ENCODE data around the gene MAD2L2.

Gene MAD2L2

DNA sequence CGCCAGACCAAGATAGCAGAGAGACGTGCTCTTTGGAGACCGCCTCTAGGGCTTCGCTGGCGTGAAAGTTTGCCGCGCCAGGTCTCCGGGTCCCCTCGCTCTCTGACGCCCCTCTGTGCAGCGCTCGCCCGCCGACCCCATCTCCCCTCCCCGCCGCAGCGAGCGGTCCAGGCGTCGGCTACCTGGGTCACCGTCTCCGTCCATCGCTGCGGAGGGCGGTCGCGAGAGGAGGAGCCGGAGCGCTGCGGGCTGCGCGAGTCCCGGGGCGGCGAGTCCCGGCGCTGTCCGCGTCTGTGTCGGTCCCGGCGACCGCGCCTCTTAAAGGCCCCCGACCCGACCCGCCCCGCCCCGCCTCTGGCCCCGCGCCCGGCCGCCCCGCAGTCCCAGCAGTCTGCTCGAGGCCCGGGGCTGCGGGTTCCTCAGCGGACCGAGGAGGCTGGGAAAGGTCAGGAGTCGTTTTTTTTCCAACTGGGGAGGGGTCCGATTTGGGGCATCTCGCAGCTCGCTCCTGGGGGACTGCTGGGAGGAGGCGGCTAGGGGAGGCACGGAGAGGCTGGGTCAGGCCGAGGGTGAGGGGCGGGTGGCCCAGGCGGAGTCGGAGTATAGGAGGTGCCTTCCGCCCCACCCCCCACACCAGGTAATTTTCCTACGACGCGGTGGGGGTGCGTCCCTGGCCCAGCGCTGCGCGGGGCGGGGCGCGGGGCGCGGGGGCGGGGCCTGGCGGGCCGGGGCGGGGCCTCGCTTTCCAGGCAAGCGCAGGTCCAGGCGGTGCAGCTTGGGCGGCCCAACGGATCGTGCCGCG, 26.6 kb downstream of the MAD2L2 start, which contains the start of the genes FBXO2 and FBXO44:
Gene FBXO2 (minus strand): TSS at position 293 of the 802 bp plus-strand sequence. CDS start 89 bp downstream, at position 204.
Gene FBXO44 (plus strand): TSS at position 741 of the 802 bp plus-strand sequence. CDS start 959 bp downstream, outside the sequence.
- in situ Hi-C loops (cut with MboI; ENCODE audit: low sequenced_read_pairs): no loop called here

DNA sequence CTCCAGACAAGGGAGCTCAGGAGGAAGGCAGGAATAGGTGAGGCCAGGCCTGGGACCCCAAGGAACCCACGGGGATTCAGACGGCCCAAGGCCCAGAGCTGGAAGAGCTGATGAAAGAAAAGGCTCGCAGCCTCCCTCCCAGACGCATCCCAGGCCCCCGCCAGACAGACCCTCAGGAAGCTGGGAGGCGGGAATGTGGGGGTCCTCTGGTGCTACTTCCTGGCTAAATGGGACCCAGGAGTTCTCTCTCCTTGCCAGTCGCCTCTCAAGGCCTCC, 27.1 kb downstream of the MAD2L2 start:
- in situ Hi-C loops (cut with MboI; ENCODE audit: low sequenced_read_pairs): no loop called here

DNA sequence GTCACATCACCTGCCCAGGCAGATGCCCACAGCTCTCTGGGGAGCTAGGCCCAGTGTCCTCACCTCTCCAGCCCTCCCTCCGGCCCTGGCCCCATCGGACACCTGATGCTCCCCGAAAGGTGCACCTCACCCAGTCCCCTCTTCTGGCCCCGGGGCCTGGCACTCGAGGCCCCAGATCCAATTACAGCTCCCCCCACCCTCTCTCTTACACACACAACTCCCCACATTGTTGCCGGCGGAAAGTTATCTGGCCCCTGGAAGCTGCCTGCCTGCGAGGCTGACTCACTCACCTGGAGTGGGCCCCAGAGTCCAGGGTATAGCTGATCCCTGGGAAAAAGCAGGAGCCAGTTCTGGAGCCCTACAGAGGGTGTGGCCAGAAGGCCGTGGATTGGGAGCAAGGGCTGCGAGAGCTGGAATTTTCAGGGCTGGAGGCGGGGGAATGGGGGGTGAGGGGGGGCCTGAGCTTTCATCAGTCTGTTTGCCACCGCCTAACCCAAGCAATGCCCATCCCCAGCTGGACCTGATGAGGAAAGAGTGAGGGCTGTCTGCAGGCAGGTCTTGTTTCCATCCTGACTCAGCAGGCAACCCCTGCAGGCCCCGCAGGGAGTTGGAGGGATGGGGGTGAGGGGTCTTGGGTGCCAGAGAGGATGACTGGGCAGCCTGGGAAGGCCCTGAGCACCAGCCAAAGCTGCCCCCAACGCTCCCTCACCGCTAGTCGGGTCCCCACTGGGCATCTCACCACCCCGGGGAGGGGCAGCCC, 27.7 kb downstream of the MAD2L2 start:
- in situ Hi-C loops (cut with MboI; ENCODE audit: low sequenced_read_pairs): no loop called here

DNA sequence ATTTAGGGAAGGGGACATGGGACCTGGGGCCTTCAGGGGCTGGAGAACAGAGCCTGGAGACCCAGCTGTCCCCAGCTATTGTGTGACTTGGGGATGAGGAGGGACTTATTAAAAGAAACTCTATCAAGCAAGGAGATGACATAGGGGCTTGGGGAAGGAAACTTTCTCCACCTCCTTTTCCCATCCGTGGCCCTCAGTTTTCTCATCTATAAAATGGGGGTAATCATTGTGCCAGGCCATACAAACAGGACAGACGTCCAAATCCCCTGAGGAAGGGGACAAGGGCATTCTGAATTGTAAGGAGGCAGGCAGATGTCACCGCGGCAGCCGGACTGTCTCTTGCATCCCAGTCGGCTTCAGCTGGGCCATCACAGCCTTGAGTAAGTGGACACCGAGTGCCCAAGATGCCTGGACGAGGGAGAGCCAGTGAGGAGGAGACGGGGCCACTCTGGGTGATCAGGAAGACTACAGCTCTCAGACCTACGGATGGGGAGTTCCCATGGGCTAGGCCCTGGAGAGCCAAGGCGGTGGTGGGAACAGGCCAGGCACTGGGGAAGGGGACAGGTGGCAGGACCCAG, 28.7 kb downstream of the MAD2L2 start:
- in situ Hi-C loops (cut with MboI; ENCODE audit: low sequenced_read_pairs): no loop called here

DNA sequence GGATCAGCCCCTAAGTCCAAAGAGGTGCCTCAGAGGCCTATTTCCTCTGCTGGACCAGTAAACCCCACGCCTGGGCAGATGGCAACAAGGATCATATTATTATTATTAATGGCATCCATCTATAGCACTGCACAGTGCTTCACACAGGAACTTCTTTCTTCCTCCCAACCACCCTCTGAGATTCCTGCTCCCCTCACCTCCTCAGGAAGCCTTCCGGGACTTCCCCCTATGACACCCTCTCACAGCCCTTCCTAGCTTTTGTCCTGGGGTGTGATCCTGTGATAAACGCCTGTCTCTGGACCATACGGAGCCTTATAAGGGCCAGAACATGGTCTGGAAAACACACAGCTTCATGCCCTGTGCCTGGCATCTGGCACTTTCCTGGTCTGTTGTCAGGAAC, 29.9 kb downstream of the MAD2L2 start:
- in situ Hi-C loops (cut with MboI; ENCODE audit: low sequenced_read_pairs): no loop called here

DNA sequence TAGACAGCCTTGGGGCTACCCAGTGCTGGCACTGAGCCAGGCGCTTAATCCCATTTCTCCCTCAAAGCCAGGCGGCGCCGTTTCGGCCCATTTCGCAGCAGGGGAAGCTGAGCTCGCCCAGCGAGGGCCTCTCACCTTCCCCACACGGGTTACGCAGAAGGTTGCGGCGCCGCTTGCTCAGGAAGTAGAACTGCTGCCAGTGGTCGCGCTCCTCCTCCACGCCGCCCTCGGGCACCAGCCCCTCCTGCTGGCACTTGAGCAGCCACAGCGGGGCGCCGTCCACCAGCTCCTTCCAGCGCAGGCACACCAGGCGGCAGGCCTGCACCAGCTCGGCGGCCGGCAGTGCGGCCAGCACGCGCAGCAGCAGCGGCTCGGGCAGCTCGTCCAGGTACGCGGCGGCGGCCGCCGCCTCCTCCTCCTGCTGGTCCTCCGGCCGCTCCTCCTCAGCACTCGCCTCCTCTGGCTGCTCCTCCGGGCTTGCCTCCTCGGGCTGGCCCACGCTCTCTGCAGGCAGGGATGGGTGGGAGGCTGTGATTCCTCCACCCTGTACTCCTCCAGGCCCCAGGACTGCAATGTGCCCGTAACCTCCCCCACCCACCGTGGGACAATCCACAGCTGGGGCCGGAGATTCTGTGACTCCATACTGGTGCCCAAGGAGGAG, 30.5 kb downstream of the MAD2L2 start:
- in situ Hi-C loops (cut with MboI; ENCODE audit: low sequenced_read_pairs): no loop called here

DNA sequence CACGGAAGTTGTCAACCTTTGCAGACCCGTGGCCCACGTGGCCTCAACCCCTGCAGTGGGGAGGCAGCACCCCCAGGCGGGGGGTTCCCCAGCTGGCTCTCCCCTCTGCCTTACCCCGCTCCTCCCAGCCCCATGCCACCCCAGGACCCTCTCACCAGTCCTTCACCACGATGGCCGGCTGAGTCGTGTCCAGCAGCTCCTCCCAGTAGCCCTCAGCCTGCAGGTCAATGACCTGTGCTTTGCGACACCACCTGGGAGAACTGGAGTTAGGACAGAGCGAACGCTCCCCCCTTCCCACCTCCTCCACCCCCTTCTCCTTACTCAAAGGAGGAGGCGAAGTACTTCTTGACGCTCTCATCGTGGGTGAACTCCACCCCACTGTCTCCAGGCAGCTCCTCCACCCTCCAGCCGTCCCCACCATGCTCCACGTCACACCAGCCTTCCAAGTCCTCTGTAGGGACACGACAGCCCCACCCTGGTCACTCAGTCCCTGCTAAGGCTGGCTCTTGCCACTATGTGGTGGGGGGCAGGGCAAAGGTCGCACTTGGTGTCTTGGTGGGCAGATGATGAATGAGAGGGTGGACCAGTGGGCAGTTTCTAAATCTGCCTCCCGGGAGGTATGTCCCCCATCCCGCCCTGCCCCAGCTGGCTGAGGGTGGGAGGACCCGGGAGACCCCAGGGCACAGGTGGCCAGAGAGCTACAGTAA, 31.2 kb downstream of the MAD2L2 start:
- in situ Hi-C loops (cut with MboI; ENCODE audit: low sequenced_read_pairs): loop anchor here (10.0 to 25.0 kb wide), 2 partner anchors 337 to 615 kb away; no protein-coding TSS in a partner anchor

DNA sequence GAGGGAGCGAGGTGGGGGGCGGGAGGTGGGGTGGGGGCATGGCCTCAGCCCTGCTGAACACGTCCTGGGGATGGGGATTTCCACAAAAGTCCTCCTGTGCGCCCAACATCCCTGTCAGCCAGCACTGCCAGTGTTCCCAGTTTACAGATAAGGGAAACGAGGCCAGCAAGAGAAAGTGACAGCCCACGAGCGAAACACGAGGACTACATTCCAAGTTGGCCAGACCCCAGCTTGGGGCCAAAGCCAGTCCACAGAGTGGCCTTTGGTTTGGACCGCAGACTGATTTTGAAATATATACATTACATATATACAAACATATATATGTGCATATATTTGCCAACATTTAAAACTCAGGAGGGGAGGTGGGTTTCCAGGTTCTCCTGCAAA, 31.7 kb downstream of the MAD2L2 start:
- in situ Hi-C loops (cut with MboI; ENCODE audit: low sequenced_read_pairs): loop anchor here (10.0 to 25.0 kb wide), 2 partner anchors 337 to 614 kb away; no protein-coding TSS in a partner anchor

DNA sequence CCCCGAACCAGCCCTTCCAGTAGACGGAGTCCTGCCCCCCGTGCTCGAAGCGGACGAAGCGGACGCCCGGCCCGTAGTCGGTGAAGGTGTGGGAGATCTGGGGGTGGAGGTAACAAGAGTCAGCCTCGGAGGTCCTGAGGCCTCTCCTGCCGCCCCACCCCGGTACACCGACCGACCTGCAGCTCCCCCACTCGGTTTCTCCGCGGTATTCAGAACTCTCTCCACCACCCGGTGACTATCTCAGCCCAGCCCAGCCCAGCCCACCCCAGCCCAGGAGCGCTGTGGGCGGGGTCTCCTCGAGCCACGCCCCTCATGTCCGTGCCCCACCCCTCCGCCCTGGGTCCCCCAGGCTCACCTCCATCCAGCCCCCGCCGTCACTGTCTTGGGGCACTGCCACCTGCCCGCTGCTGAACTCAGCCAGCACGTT, 32.2 kb downstream of the MAD2L2 start:
- in situ Hi-C loops (cut with MboI; ENCODE audit: low sequenced_read_pairs): loop anchor here (10.0 to 25.0 kb wide), 2 partner anchors 336 to 614 kb away; no protein-coding TSS in a partner anchor

DNA sequence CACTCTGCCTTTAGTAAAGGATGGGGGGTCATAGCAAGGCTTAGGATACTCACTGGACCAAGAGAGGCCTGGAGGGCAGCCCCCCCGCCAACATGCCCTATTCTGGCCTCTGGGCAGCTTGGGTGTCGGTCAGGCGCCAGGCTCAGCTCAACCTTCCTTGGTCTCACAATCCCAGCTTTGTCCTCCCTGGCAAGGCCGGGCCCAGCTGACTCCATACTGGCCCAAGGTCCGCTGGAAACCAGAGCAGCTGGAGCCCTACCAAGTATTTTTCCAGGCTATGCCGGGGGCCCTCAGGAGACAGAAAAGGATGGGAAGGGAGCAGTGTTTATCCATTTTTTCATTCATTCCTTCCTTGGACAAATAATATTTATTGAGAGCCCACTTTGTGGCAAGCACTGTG, 32.9 kb downstream of the MAD2L2 start:
- in situ Hi-C loops (cut with MboI; ENCODE audit: low sequenced_read_pairs): loop anchor here (10.0 to 25.0 kb wide), 2 partner anchors 336 to 613 kb away; no protein-coding TSS in a partner anchor

DNA sequence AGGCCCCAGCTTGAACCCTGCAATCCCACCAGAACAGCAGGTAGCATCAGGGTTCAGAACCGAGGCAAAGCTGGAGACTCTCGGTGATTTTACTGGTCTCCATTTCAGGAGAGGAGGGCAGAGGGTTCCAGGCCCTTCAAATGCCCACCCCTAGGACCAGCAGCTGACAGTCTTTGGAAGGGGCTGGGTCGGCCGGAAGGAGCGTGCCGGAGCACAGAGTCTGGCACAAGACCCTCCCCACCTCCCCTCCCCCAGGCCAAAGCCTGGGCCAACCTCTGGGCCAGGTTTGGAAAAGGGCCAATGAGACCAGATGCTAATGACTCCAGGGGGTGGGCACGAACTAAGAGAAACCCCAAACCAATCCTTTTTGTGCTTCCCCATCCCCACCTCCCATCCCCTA, 33.6 kb downstream of the MAD2L2 start:
- in situ Hi-C loops (cut with MboI; ENCODE audit: low sequenced_read_pairs): loop anchor here (10.0 to 25.0 kb wide), 2 partner anchors 335 to 613 kb away; no protein-coding TSS in a partner anchor

DNA sequence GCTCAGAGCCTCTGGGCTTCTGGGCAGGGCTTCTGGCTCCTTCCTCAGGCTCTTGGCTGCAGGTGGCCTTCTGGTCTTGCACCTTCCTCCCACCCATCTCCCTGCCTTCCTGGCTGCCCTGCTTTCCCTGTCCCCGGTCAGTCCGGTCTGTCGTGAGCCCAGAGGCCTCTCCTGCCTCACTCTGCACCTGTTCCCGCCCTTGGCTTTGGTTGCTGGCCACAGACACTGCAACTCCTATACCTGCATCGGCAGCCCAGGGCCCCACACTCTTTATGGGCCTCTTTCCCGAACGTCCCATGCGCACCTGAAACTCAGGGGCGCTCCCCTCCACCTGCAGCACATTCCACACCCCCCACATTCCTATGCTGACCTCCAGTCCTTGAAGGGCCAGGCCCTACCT, 34.6 kb downstream of the MAD2L2 start:
- in situ Hi-C loops (cut with MboI; ENCODE audit: low sequenced_read_pairs): loop anchor here (10.0 to 25.0 kb wide), 2 partner anchors 334 to 612 kb away; no protein-coding TSS in a partner anchor

DNA sequence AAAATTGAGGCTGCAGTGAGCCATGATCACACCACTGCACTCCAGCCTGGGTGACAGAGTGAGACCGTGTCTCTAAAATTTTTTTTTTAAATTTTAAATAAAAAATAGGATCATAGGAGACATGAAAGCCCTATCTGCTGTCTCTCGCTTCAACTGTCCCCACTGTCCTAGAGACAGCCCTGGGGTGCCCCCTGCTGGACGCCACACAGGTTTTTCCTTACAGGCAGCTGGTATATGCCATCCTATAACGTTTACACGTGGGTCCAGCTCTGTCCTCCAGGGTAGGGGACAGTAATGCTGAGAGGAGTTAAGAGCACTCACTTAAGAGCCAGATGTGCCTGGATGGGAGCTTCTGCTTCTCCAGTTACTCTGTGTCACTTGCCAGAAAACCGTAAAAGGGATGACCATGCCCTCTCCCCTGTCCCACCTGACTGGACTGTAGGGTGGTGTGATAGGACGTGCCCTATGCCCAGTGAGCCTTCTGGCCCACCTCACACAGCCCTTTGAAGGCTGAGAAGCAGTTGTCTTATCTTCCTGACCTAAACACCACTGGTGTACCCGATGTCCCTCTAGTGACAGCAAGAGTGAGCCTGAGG, 35.2 kb downstream of the MAD2L2 start:
- in situ Hi-C loops (cut with MboI; ENCODE audit: low sequenced_read_pairs): loop anchor here (10.0 to 25.0 kb wide), 2 partner anchors 333 to 611 kb away; no protein-coding TSS in a partner anchor

DNA sequence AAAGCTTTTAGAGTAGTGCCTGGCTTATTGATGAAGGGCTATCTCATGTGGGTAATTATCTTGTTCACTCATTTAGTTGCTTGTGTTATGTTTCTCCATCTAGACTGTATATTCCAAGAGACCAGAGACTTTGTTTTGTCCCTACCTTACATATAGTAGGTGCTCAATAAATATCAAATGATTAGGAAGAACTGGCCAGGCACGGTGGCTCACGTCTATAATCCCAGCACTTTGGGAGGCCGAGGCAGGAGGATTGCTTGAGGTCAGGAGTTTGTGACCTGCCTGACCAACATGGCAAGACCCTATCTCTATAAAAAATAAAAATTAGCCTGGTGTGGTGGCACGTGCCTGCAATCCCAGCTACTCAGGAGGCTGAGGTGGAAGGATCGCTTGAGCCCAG, 35.7 kb downstream of the MAD2L2 start:
- in situ Hi-C loops (cut with MboI; ENCODE audit: low sequenced_read_pairs): loop anchor here (10.0 to 25.0 kb wide), 2 partner anchors 333 to 610 kb away; no protein-coding TSS in a partner anchor

DNA sequence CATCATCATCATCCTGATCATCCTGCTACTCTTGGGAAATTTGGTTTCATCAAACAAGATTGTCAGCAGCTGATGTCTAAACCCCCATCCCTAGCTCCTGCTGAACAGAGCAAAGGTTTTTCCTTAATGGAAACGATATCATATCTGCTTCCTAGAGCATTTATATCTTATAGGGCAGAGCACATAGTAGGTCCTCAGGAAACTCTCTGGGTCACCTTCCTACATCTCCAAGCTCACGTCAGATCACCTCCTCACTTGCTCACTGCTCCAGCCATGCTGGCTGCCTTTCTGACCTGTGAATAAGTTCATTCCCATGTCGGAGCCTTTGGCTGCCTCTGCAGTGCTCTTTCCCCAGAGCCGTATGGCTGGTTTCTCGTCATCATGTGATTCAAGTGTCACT, 37.2 kb downstream of the MAD2L2 start:
- in situ Hi-C loops (cut with MboI; ENCODE audit: low sequenced_read_pairs): loop anchor here (10.0 to 25.0 kb wide), 2 partner anchors 331 to 609 kb away; no protein-coding TSS in a partner anchor

DNA sequence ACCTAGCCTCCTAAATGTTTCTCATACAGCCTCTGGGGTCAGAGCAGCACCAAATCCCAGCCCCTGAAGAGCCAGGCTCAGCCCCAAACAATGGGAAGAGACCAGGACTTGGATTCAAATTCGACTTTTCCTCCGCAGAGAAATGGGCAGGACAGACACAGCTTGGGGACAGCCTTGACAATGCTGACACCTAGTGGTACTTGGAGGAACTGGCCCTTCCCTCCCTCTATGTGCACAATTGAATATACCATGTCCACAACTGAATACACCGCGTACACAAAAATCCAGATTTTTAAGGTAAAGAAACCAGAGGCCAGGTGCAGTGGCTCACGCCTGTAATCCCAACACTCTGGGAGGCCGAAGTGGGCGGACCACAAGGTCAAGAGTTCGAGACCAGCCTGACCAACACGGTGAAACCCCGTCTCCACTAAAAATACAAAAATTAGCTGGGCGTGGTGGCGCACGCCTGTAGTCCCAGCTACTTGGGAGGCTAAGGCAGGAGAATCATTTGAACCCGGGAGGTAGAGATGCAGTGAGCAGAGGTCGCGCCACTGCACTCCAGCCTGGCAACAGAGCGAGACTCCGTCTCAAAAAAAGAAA, 38.4 kb downstream of the MAD2L2 start:
- in situ Hi-C loops (cut with MboI; ENCODE audit: low sequenced_read_pairs): loop anchor here (10.0 to 25.0 kb wide), 2 partner anchors 330 to 608 kb away; no protein-coding TSS in a partner anchor

DNA sequence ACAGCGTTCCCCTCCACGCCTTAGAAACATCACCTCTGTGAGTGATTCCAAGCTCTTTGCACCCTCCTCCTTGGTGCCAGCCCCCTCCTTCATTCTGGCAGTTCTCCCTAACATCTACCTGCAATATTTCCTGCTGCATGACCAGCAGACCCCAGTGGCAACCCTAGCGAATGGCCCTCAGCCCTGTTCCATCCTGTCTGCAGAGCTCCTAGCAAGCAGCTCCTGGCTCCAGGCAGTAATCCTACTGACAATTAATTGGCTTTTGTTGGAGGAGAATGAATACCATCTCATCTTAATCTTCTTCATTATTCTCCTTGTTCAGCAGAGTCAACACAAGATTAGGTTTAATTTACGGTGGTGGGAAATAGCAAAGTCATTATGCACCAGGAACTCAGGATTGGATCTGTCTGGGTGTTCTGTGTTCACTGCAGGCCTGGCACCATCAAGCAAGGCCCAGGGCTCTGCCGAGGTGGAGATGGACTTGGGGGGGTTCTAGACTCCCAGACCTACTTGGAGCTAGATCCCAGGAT, 39.1 kb downstream of the MAD2L2 start:
- in situ Hi-C loops (cut with MboI; ENCODE audit: low sequenced_read_pairs): loop anchor here (10.0 to 25.0 kb wide), 2 partner anchors 330 to 607 kb away; no protein-coding TSS in a partner anchor

DNA sequence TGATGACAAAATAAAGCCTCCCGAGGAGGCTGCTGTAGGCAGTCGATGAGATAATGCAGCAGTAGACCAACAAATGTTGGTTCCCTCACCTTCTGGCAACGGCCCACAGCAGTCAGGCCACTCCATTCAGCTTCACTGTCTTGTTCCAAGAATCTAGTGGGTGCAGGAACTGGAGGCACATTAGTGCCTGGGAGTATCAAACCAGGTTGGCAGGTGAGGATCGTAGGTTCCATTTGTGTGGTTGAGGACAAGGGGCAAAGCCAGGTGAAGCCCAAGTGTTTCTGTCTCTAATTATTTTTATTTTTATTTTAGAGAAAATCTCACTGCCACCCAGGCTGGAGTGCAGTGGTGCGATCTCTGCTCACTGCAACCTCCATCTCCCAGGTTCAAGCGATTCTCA, 40.0 kb downstream of the MAD2L2 start:
- in situ Hi-C loops (cut with MboI; ENCODE audit: low sequenced_read_pairs): loop anchor here (10.0 to 25.0 kb wide), 2 partner anchors 329 to 606 kb away; no protein-coding TSS in a partner anchor
